CD4-positive, alpha-beta T cell treated with Interleukin-17A for 4 hours (primary cell): ENCODE data around the gene STARD7.

ENCODE experiments used
- DNase-seq: peaks from one replicate; pipeline ENCODE4 v3.0.0-alpha.2; 2020; ENCODE audit warnings: mixed read lengths

STARD7 gene

DNA sequence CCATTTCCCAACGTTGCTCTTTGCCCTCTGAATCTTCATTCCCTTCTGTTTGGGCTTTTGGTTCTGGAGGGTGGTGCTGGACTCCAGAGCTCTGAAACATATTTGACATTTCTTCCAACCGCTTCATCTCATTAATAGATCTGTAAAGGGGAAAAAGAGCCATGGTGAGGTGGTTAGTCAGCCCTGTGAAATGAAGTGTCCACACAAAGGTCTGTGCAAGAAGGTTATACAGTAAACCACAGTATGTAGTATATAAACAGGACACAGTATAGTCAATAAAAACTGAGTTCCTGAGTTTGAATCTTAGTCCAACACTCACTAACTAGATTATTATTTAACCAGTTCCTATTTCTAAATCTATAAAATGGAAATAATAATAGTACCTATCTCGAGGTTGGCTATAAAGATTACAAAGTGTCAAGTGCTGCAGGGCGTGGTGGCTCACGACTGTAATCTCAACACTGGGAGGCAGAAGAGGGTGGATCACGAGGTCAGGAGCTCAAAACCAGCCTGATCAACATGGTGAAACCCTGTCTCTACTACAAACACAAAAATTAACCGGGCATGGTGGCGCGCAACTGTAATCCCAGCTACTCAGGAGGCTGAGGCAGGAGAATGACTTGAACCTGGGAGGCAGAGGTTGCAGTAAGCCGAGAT lies 13.1 kb downstream of the STARD7 start:
- no peak for DNase-seq

DNA sequence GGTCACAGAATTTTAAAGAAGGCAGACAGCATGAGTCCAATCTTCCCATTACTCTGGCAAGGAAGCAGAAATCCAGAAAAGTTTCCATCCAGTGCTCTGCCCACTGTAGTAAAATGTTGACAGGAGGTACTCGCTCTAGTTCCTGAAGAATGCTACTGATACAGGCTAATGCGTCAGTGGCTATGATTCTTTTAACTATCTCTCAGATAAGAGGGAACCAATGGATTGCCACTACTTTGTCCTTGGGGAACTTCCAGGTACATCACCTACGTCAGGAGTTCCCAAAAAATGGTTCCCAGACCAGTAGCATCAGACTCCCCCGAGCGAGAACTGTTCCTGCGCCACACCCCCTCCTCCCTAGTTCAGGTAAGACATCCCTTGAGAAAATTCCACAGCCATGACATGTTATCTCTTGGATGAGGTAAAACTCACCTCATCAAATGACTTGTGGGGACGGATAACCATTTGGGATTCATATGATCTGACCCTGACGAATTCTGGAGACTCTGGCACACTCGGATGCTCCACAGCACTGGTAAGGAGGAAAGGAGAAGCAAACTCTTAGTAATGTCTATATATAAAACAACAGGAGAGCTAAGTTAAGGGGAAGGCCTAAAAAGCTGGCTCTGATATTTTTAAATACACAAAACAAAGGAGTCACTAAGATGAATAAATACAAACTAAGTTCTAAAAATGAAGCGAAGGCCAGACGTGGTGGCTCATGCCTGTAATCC lies 16.5 kb downstream of the STARD7 start:
- no peak for DNase-seq

DNA sequence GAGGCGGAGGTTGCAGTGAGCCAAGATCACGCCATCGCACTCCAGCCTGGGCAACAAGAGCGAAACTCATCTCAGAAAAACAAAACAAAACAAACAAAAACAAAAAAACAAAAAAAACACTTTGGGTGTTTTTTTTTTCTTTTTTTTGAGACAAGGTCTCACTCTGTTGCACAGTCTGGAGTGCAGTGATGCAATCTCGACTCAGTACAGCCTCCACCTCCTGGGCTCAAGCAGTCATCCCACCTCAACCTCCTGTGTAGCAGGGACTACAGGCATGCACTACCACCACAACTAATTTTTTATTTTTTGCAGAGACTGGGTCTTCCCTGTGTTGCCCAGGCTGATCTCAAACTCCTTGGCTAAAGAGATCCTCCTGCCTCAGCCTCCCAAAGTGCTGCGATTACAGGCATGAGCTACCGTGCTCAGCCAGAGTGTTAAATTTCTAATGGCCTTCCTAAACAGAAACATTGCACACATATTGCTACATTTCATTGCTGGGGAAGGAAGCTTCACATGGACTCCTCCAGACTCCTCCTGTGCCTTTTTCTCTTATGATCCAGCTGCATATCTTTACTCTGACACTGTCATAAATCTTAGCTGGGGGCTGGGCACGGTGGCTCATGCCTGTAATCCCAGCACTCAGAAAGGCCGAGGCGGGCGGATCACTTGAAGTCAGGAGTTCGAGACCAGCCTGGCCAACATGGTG lies 19.7 kb downstream of the STARD7 start:
- no peak for DNase-seq

DNA sequence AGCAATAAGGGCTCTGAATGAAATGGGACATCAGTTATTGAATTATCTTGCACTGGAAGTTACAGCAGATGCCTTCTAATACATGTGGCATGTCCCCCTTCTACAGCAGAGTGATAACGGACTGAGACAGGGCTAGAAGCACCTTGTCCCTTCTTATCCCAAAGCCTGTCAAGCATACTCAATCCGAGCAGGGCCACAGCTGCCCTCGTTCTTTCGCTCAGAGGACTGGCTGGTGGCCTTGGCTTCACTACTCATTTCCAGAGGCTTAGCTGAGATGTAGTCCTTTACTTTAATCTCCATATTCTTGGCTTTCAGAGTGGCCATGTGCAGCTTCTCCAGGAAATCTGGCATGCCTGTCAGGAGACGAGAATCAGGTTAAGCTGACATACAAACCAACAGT lies 22.1 kb downstream of the STARD7 start:
- DNase-seq: no peak

DNA sequence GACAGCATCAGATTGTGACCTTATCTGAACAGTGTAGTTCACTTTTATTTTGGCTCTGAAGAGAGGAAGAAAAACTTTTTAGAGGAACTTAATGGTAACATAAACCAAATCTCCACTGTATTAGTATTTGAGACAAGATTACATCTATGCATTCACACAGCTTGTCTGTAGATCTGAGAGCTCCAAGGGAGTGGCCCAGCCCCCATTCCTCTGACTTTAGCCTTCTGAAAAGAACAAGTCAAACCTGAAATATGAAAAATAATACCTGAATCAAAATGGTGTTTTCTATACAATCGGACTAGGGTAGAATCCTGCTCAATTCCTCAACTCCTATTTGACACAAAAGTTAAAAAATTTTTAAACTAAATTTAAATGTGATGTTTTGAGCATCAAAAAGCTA lies 23.1 kb downstream of the STARD7 start:
- DNase-seq: no peak

DNA sequence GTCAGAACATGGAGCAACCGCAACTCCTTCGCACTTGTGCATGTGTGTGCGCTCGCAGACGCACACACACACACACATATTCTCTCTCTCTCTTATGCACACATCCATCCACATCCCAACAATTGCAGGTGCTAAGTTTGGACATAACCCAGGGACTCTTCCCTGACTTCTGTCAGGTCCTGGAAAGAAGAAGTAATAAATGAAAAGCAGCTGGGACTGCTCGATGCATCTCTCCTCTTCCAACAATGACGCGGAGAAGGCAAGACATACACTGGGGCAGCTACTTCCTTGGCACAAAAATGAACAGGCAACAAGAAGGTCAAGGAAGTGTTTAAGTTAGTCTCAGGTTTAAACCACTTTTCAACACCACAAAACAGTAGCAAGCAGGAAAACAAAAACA lies 23.6 kb downstream of the STARD7 start:
- DNase-seq: no peak

DNA sequence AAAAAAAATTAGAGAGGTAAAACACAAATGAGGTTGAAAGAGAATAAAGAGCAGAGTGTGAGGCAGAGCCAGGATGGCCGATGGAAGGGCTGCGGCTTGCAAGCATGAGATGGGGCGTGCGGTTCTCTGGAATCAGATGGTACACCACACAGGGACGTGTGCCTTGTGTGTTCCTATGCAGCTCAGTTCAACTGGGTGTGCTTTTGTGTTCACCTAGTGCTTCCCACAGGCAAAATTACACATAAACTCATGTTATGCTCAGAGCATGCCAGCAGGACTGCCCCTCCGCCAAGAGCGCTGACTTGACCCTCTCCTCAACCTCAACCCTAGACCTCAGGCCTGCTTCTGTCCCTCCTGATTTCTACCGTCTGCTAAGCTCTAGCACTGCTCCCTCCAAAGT lies 24.4 kb downstream of the STARD7 start:
- DNase-seq: no peak

DNA sequence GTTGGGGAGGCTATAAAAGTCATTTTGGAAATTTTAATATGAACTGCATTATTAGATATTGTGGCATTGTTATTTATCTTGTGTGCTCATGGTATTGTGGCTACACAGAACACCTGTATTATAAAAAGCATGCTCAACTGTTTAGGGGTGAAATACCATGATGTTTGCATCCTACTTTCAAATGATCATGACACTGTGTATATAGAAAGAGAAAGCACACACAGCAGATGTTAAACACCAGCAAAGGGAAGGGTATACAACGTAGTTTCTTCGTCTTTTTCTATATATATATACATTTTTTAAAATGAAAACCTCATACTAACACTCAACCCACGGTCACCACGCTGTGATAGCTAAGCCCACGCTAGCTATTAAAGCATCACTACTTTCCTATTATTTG lies 27.1 kb downstream of the STARD7 start:
- no peak for DNase-seq

DNA sequence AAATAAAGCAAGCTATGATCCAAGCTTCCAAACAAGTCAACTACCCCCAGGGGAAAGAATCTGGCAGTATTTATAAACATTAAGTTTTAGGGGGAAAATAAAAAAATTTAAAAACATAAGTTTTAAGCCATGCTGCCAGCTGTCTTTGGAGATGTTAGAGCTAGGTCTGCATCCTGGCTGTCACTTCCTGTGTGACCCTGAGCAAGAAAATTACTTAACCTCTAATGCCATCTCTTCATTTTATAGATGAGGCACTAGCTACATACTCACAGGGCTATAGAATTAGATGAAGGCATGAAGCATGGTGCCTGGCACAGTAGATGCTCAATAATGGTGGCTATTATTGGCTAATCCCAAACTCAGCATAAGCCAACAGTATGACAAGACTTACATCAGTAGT lies 28.1 kb downstream of the STARD7 start:
- DNase-seq: no peak

DNA sequence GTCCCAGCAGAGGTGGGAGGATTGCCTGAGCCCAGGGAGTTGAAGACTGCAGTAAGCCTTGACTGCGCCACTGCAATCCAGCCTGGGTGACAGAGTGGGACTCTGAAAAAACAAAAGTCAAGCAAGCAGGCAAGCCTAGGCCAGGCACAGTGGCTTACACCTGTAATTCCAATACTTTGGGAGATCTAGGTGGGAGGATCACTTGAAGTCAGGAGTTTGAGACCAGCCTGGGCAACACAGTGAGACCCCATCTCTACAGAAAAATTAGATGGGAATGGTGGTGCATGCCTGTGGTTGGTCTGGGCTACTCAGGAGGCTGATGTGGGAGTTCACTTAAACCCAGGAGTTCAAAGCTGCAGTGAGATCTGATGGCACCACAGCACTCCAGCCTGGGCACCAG lies 28.6 kb downstream of the STARD7 start:
- DNase-seq: no peak

DNA sequence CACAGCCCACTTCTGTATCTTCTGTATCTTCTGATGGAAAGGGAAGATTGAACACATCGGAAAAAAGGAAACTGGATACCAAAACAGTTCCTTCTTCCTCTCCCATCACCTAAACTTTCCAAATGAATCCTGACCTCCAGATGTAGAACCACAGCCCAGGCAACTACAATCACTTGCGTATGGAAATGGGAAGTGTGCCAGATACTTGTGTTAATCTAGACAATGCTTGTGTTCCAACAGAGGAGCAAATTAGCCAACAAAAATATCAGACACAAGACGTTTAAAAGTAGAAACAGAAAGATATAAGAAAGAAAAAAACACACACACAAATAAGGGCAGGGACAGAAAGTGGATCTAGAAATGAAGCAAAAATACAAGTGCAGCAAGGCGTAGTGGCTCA lies 32.0 kb downstream of the STARD7 start:
- no peak for DNase-seq

DNA sequence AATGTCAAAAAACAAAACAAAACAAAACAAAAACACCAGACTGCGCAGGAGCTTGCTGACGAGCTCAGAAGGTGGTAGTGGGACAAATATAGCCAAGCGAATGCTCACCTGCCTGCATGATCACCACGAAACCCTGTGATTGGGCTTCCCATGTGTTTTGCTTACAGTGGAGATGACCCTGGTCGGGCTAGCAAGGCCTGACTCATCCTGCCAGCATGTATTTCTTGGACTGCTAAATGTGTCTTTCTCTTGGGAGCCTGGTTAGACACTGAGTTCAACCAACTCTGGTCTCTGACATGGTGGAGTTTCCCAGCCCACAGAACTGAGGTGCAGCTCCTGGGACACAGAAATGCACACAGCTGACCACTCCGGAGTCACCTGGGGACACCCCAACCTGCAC lies 32.7 kb downstream of the STARD7 start:
- DNase-seq: no peak

DNA sequence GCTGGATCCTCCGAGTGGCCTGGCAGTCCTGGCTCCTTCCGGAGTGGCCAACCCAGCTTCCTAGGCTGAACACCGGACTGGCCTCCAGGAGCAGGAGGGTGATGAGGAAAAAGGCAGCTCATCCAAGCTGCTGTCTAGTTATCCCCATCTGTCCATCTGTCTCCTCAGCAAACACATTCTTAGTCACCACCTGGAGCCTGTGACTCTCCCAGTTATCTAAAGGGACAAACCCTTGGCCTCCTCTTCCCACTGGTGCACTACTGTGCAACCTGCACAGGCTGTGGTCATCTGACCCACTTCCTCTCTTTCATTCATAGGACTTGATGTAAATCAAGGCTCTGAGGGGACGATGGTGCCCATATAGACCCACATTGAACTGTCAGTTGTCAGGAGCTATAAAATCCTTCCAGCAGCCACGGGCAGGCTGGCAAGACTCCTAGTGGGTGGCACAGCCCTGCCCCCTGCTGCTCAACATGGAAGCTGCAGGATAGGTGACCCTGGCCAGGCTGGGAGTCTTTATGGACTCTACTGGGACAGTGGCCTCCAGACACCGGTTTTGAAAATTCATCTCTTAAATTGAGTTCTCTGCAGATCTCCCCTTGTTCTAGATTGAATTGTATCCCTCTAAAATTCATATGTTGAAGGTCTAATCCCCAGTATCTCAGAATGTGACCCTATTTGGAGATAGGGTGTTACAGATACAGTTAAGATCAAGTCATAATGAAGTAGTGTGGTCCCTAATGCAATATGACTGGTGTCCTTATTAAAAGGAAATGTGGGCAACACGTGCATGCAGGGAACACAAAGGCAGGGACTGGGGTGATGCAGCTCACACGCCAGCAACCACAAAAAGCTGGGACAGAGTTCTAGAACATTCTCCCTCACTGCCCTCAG lies 34.1 kb downstream of the STARD7 start:
- DNase-seq: peak; percentile 89

DNA sequence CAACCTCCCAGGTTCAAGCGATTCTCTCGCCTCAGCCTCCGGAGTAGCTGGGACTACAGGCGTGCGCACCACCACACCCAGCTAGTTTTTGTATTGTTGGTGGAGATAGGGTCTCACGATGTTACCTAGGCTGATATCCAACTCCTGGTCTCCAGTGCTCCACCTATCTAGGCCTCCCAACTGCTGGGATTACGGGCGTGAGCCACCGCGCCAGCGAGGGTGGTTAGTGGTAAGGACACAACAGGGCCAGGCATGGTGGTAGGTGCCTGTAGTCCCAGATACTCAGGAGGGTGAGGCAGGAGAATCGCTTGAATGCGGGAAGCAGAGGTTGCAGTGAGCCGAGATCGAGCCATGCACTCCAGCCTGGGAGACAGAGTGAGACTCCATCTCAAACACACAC lies 36.8 kb downstream of the STARD7 start:
- no peak for DNase-seq

DNA sequence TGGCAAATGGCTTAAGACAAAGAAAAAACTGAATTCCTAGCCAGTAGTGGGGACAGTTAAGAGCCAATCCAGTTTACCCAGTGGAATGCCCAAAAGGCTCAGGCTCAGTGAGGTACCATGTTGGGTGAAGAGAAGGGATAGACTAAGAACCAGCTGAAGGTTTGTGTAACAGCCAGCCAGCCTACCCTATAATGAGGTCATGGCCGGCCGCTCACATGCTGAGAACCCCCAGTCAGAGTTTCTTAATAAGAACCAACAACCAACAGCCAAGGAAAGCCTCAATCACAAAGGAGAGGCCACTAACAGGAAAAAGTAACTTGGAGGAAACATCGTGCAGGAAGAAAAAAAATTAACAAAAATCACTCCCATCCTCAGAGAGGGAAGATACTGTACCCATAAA lies 38.0 kb downstream of the STARD7 start:
- no peak for DNase-seq

DNA sequence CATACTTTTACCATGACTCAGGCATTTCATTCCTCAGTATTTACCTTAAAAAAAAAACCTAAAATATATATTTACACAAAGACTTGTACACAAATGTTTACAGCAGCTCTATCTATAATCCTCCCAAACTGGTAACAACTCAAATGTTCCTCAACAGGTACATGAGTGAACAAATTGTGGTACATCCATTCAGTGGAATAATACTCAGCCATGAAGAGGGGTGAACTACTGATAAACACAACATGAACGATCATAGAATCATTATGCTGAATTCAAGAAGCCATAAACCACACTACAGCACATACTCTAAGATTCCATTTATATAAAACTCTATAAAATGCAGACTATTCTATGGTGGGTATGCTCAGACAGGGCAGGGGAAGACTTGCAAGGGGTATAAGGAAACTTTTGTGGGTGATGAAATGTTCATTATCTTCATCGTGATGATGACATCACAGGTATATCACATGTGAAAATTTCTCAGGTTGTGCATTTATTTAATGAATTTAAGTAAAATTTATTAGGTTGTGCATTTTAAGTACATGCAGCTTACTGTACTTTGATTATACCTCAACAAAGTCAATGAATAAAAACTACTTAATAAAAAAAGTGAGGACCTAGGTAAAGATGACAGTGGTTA lies 38.6 kb downstream of the STARD7 start:
- no peak for DNase-seq

DNA sequence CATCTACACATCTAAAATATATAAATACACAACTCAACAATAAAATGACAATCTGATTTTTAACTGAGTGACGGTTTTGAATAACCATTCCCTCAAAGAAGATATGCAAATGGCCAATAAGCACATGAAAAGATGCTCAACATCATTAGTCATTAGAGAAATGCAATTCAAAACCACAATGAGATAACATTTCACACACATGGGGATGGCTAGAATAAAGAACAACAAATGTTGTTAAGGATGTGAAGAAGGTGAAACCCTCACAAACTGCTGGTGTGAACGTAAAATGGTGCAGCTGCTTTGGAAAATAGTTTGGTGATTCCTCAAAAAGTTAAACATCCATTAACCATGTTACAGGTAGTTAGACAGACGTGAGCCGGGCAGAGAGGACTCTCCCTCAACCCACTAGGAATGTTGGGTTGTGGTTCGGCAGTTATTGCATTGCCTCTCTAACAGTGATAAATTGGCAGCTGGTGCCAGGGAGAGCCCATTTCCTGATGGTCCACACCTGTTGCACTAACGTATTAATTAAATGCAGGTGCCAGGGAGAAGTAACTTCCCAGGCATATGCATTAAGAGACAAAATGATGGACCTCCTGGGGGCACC lies 41.1 kb downstream of the STARD7 start:
- no peak for DNase-seq

DNA sequence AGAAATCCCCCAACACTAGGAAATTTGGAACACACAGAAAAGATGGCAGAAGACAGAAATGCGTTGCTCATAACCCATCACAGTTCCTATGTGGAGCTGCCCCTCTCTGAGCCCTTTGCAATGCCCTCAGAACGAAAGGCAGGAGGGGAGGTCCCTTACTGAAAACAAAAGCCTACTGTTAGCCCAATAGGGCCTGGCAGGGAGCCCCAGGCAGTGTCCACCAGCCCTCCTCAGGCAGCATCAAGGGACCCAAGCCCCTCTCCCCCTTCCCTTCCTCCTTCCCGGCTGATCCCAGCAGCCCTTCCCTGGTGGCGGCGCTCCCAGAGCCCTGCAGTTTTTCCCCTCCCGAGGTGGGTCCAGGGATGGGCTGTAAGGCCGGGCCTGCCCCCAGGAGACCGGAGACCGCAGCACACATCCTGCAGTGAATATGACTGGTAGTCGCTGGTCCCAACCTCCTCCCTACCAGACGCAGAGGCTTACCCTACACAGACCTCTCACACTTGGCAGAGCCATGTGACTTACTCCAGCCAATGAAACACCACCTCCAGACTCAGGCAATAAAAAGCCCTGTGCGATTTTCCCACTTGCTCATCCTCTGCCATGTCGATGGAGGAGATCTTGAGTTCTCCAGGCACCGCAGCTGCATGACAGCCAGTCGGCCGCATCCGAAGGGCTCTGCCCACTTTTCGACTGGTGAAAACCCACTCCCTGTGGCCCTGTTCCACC lies 44.0 kb downstream of the STARD7 start:
- peak; percentile 66 for DNase-seq

DNA sequence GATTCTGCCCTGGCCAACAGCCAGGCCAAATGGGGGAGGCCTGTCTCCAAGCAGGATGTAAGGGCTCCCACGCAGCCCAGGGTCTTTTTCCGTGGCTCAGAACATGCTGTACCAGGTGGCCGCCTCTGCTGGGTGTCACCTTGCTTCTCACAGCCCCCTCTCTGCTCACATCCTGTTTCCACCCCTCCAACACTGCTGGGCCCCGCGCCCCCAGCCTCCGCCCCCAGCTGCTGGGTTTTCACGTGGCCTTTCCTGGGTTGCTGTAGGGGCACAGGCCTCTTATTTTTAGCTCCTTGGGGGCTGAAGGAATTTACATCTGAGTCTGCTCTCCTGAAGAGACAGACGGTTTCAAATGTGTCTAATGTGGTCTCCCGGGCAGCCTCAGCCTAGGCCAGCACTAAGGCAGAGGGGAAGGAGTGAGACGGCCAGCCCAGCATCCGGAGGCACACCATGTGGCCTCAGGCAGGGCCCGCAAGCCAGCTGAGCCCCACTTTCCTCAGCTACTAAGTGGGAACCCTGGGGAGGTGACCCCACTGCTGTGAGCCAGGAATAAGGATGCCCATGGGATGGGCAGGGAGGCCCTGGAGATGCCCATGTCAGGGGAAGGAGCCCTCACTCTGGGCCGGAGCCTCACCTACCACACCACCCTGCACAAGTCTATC lies 44.7 kb downstream of the STARD7 start:
- DNase-seq: peak; percentile 62

DNA sequence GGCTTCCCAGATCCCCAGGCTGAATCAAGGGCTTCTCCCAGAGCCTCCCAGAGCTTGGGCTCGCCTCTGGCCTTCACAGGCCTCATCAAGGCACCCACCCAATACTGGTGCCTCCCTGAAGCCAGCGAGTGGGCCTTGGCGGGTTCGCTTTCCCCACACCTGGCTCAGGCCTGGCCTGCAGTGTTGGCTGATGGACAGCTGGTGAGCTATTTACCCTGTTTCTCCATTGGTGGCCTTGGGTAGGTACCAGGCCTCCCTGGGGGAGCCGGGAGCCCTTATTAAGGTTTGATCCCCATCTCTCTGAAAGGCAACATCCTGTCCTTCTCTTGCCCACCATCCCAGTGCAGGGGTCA lies 45.2 kb downstream of the STARD7 start:
- no peak for DNase-seq

DNA sequence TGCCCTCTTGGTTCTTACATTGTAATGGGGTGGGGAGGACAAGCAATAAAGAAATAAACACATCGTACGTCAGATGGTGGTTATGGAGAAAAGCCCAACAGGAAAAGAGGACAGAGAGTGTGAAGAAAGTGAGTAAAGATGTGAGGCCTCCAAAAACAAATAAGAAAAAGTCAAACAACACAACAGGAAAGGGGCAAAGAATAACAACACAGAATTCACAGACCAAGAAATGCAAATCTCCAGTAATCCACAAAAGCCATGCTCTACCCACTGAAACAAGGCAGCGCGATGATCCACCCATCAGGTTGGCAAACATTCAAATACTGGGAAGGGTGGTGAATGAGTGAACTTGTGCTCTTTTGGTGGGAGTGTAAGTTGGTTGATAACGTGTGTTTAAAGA lies 46.7 kb downstream of the STARD7 start:
- DNase-seq: no peak
